Tibial artery (tissue), 4 donors: ENCODE results near the gene MDP1.

Source experiments
- DNase-seq, 2 donors: peaks; one replicate each; pipeline ENCODE4 v3.0.0-alpha.2; 2019
- H3K27ac ChIP-seq, 2 donors: fragments of 200-600 bp; sonication (generic) in 1 of 2; 1 replicate in 1 of 2; 2 replicates in 1 of 2; pipeline ENCODE4 v1.5.1; 2018 to 2019; ENCODE audit warnings: mild to moderate bottlenecking in 1 of 2
- H3K27me3 ChIP-seq, 2 donors: fragments of 200-600 bp; sonication (generic) in 1 of 2; one replicate each; pipeline versions ENCODE4 v1.5.1 to v1.6.0; 2016 to 2019
- H3K36me3 ChIP-seq, 3 donors: fragments of 200-600 bp; sonication (generic) in 2 of 3; one replicate each; pipeline ENCODE4 v1.5.1; 2016 to 2019; ENCODE audit warnings: mild to moderate bottlenecking in 2 of 3
- H3K4me1 ChIP-seq, 4 donors: fragments of 200-600 bp; sonication (generic) in 2 of 4; 1 replicate in 3 of 4; 2 replicates in 1 of 4; pipeline ENCODE4 v1.5.1; 2016 to 2019
- H3K4me3 ChIP-seq, 2 donors: fragments of 200-600 bp; sonication (generic) in 1 of 2; 1 replicate in 1 of 2; 2 replicates in 1 of 2; pipeline ENCODE4 v1.5.1; 2018 to 2019; ENCODE audit warnings: mild to moderate bottlenecking in 2 of 2
- H3K9me3 ChIP-seq, 3 donors: fragments of 200-600 bp; sonication (generic) in 1 of 3; one replicate each; pipeline ENCODE4 v1.5.1; 2016 to 2019
- CTCF ChIP-seq, 2 experiments: fragments of 200-600 bp in 1 of 2; fragments of 450-650 bp in 1 of 2; IDR thresholded peaks; one replicate each; pipeline ENCODE4 v1.5.1; 2017 to 2019; ENCODE audit warnings: antibody characterized with exemption in 2 of 2, mild to moderate bottlenecking in 1 of 2, moderate library complexity in 1 of 2
- intact Hi-C: fragments of 100-400 bp; cut with DNase I; formaldehyde crosslinking; loops from one replicate; pipeline ENCODE4 v1.15.0; 2023; ENCODE audit warnings: low total_unique reads

Gene MDP1

GRCh38 chr14:24186831-24187538 is 28.9 kb downstream of the MDP1 start:
- Histone ChIP-seq H3K27me3 (no peaks in the 10 kb centered on the region), H3K4me3 (no peak overlapping the region), H3K36me3 (peaks cover 48 to 75% (median 56%) of the 10 kb centered on the region in 3 donors), H3K4me1 (peaks cover 0 to 24% (median 17%) of the 10 kb centered on the region in 4 donors), H3K9me3 (no peaks in the 10 kb centered on the region), H3K27ac (no peak overlapping the region)
- TF ChIP-seq CTCF (IDR thresholded peaks at IDR 0.05), result no peak
- intact Hi-C loops, result loop anchor here (5.0 kb wide), 1 partner anchor 40 kb away; the partner anchor contains the start of genes PSME2 and RNF31
- no peak for DNase-seq

GRCh38 chr14:24185741-24186140 is 30.1 kb downstream of the MDP1 start:
- H3K4me1 ChIP-seq, result peaks cover 0 to 24% (median 17%) of the 10 kb centered on the region in 4 donors
- intact Hi-C loops, result loop anchor here (5.0 kb wide), 1 partner anchor 38 kb away; the partner anchor contains the start of genes PSME2 and RNF31
- no peak overlapping the region for H3K27ac ChIP-seq
- no peaks in the 10 kb centered on the region for H3K9me3 ChIP-seq
- no peak for TF ChIP-seq CTCF (IDR thresholded peaks at IDR 0.05)
- DNase-seq, result no peak
- peaks cover 47 to 78% (median 63%) of the 10 kb centered on the region in 3 donors for H3K36me3 ChIP-seq
- H3K4me3 ChIP-seq, result no peak overlapping the region
- no peaks in the 10 kb centered on the region for H3K27me3 ChIP-seq

GRCh38 chr14:24185026-24185425 is 30.8 kb downstream of the MDP1 start:
- Histone ChIP-seq H3K27ac (no peak overlapping the region), H3K9me3 (no peaks in the 10 kb centered on the region), H3K4me1 (peaks cover 0 to 24% (median 17%) of the 10 kb centered on the region in 4 donors), H3K27me3 (no peaks in the 10 kb centered on the region), H3K36me3 (peaks cover 47 to 79% (median 65%) of the 10 kb centered on the region in 3 donors), H3K4me3 (no peak overlapping the region)
- no peak for TF ChIP-seq CTCF (IDR thresholded peaks at IDR 0.05)
- intact Hi-C loops, result loop anchor here (5.0 kb wide), 1 partner anchor 38 kb away; the partner anchor contains the start of genes PSME2 and RNF31
- DNase-seq, result no peak

- intact Hi-C loops, result no loop called here
- peaks cover 0 to 20% (median 16%) of the 10 kb centered on the region in 4 donors for H3K4me1 ChIP-seq
- H3K27me3 ChIP-seq, result no peaks in the 10 kb centered on the region
- H3K27ac ChIP-seq, result no peak overlapping the region
- peaks cover 47 to 79% (median 71%) of the 10 kb centered on the region in 3 donors for H3K36me3 ChIP-seq
- no peaks in the 10 kb centered on the region for H3K9me3 ChIP-seq
- H3K4me3 ChIP-seq, result no peak overlapping the region
- no peak for TF ChIP-seq CTCF (IDR thresholded peaks at IDR 0.05)
- no peak for DNase-seq
Measured at GRCh38 chr14:24184104-24184970, 31.5 kb downstream of the MDP1 start.

GRCh38 chr14:24183014-24183481 is 32.8 kb downstream of the MDP1 start:
- H3K9me3 ChIP-seq, result no peaks in the 10 kb centered on the region
- intact Hi-C loops, result no loop called here
- DNase-seq, result no peak
- H3K27me3 ChIP-seq, result no peaks in the 10 kb centered on the region
- no peak for TF ChIP-seq CTCF (IDR thresholded peaks at IDR 0.05)
- no peak overlapping the region for H3K4me3 ChIP-seq
- peaks cover 0 to 11% (median 8%) of the 10 kb centered on the region in 4 donors for H3K4me1 ChIP-seq
- no peak overlapping the region for H3K27ac ChIP-seq
- H3K36me3 ChIP-seq, result peaks cover 47 to 91% (median 78%) of the 10 kb centered on the region in 3 donors
